Measurements from ENCODE around the gene PLA2G2F. TPM values are rescaled to one million over a fixed set of nuclear protein-coding genes. Genes with fewer than 3 reads are reported as not detected.

The PLA2G2F gene
- total and polyA plus RNA-seq, 2 experiments from 2014 or later: not detected

DNA sequence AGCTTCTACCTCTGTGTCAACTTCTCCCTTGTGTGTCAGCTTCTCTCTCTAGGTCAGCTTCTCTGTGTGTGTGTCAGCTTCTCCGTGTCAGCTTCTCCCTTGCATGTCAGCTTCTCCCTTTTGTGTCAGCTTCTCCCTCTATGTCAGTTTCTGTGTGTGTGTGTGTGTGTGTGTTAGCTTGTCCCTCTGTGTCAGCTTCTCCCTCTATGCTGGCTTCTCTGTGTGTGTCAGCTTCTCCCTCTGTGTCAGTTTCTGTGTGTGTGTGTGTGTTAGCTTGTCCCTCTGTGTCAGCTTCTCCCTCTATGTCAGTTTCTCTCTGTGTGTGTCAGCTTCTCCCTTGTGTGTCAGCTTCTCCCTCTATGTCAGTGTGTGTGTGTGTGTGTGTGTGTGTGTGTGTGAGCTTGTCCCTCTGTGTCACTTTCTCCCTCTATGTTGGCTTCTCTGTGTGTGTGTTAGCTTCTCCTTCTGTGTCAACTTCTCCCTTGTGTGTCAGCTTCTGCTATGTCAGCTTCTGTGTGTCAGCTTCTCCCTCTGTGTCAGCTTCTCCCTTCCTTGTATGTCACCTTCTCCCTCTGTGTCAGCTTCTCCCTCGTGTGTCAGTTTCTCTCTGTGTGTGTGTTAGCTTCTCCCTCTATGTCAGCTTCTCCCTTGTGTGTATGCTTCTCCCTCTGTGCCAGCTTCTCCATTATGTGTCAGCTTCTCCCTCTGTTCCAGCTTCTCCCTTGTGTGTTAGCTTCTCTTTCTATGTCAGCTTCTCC, 40.4 kb downstream of the PLA2G2F start:
- Histone ChIP-seq H3K4me2 (no peak overlapping the region), H3K9me3 (ENCODE audit: low read depth) (no peaks in the 10 kb centered on the region), H3K4me1 (ENCODE audit: insufficient read depth) (no peaks in the 10 kb centered on the region), H3K9me2 (replicated peaks; ENCODE audit: insufficient read depth) (no peaks in the 10 kb centered on the region), H3K27me3 (no peaks in the 10 kb centered on the region), H3K27ac (no peak overlapping the region), H3K4me3 (no peak overlapping the region), H3K79me2 (no peaks in the 10 kb centered on the region), H3K36me3 (replicated peaks; ENCODE audit: insufficient read depth, low read depth) (no peaks in the 10 kb centered on the region), H2AFZ (no peak overlapping the region), H4K20me1 (ENCODE audit: insufficient read depth, poor library complexity, severe bottlenecking) (no peaks in the 10 kb centered on the region)
- no peak for DNase-seq (ENCODE audit: low spot score)
- no peak for TF ChIP-seq EZH2phosphoT487 (IDR thresholded peaks at IDR 0.05; ENCODE audit: low read depth, severe bottlenecking, unreplicated experiment)
- no peak for TF ChIP-seq EZH2 (IDR thresholded peaks at IDR 0.05; ENCODE audit: borderline replicate concordance)
- TF ChIP-seq, protein P1, sequence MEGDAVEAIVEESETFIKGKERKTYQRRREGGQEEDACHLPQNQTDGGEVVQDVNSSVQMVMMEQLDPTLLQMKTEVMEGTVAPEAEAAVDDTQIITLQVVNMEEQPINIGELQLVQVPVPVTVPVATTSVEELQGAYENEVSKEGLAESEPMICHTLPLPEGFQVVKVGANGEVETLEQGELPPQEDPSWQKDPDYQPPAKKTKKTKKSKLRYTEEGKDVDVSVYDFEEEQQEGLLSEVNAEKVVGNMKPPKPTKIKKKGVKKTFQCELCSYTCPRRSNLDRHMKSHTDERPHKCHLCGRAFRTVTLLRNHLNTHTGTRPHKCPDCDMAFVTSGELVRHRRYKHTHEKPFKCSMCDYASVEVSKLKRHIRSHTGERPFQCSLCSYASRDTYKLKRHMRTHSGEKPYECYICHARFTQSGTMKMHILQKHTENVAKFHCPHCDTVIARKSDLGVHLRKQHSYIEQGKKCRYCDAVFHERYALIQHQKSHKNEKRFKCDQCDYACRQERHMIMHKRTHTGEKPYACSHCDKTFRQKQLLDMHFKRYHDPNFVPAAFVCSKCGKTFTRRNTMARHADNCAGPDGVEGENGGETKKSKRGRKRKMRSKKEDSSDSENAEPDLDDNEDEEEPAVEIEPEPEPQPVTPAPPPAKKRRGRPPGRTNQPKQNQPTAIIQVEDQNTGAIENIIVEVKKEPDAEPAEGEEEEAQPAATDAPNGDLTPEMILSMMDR (IDR thresholded peaks at IDR 0.05; ENCODE audit: poor library complexity): no peak
- 91% methylated on average over 2 of the region's 2 CpGs for WGBS (ENCODE audit: low lambda C conversion rate, missing lambda C conversion rate)

DNA sequence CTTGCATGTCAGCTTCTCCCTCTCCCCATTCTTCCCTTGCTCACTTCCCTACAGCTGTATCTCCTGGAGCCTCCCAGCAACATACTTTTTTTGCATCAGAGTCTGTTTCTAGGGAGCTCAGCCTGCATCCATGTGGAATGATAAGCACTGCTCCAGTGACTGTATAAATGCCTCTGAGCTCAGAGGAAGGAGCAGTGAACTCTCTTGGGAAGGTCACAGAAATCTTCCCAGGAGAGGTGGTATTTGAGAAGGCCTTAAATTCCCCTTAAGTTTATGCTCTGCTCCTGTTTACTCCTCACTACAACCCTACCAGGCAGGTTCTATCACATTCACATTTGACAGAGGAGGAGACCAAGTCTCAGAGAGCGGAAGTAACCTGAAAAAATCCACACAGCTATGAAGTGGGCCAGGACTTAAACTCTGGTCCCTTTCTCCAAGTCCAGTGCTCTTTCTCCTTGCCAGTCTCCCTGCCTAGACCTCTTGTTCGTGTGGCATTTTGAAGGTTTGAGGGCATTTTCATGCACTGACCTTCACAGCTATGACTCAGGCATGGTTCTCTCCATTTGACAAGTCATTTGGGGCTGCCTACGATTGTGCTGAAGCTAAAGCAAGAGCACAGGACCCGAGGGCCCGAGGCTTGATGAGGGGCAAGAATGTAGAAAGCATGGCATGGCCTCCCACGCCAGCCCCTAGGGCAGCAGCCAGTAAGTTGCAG, 41.2 kb downstream of the PLA2G2F start:
- Histone ChIP-seq H3K4me2 (no peak overlapping the region), H2AFZ (no peak overlapping the region), H3K27me3 (no peaks in the 10 kb centered on the region), H3K9me3 (ENCODE audit: low read depth) (no peaks in the 10 kb centered on the region), H3K79me2 (no peaks in the 10 kb centered on the region), H3K4me1 (ENCODE audit: insufficient read depth) (no peaks in the 10 kb centered on the region), H3K27ac (no peak overlapping the region), H4K20me1 (ENCODE audit: insufficient read depth, poor library complexity, severe bottlenecking) (no peaks in the 10 kb centered on the region), H3K4me3 (no peak overlapping the region), H3K36me3 (replicated peaks; ENCODE audit: insufficient read depth, low read depth) (no peaks in the 10 kb centered on the region), H3K9me2 (replicated peaks; ENCODE audit: insufficient read depth) (no peaks in the 10 kb centered on the region)
- DNase-seq (ENCODE audit: low spot score): no peak
- TF ChIP-seq, protein P1 (IDR thresholded peaks at IDR 0.05; ENCODE audit: poor library complexity): no peak
- TF ChIP-seq EZH2 (IDR thresholded peaks at IDR 0.05; ENCODE audit: borderline replicate concordance) (no peak), EZH2phosphoT487 (IDR thresholded peaks at IDR 0.05; ENCODE audit: low read depth, severe bottlenecking, unreplicated experiment) (no peak)
- 77% methylated on average over 6 of the region's 6 CpGs for WGBS (ENCODE audit: low lambda C conversion rate, missing lambda C conversion rate)

GRCh38 chr1:20180844-20181207, 41.7 kb downstream of the PLA2G2F start:
- Histone ChIP-seq H3K27me3 (no peaks in the 10 kb centered on the region), H3K9me2 (replicated peaks; ENCODE audit: insufficient read depth) (no peaks in the 10 kb centered on the region), H3K9me3 (ENCODE audit: low read depth) (no peaks in the 10 kb centered on the region), H3K27ac (no peak overlapping the region), H3K4me2 (no peak overlapping the region), H3K79me2 (no peaks in the 10 kb centered on the region), H4K20me1 (ENCODE audit: insufficient read depth, poor library complexity, severe bottlenecking) (no peaks in the 10 kb centered on the region), H2AFZ (no peak overlapping the region), H3K4me1 (ENCODE audit: insufficient read depth) (no peaks in the 10 kb centered on the region), H3K36me3 (replicated peaks; ENCODE audit: insufficient read depth, low read depth) (no peaks in the 10 kb centered on the region), H3K4me3 (no peak overlapping the region)
- no peak for DNase-seq (ENCODE audit: low spot score)
- 54% methylated on average over 3 of the region's 3 CpGs for WGBS (ENCODE audit: low lambda C conversion rate, missing lambda C conversion rate)
- TF ChIP-seq, protein P1 (IDR thresholded peaks at IDR 0.05; ENCODE audit: poor library complexity): no peak
- no peak for TF ChIP-seq EZH2 (IDR thresholded peaks at IDR 0.05; ENCODE audit: borderline replicate concordance)
- no peak for TF ChIP-seq EZH2phosphoT487 (IDR thresholded peaks at IDR 0.05; ENCODE audit: low read depth, severe bottlenecking, unreplicated experiment)

Data from hepatocyte (in vitro differentiated cells).